ENCODE results near the gene FAM120A.

GRCh38 chr9:93612052-93612795, 160.7 kb downstream of the FAM120A start:
- TF ChIP-seq CTCF (IDR thresholded peaks at IDR 0.05) (no peak), POLR2A (IDR thresholded peaks at IDR 0.05) (no peak)
